Superior temporal gyrus (tissue), 1 donor: ENCODE data around the gene GMPR2.

Source experiments
- DNase-seq: peaks from one replicate; pipeline ENCODE4 v3.0.0-alpha.2; 2016; ENCODE audit errors: extremely low spot score

Gene GMPR2

DNA sequence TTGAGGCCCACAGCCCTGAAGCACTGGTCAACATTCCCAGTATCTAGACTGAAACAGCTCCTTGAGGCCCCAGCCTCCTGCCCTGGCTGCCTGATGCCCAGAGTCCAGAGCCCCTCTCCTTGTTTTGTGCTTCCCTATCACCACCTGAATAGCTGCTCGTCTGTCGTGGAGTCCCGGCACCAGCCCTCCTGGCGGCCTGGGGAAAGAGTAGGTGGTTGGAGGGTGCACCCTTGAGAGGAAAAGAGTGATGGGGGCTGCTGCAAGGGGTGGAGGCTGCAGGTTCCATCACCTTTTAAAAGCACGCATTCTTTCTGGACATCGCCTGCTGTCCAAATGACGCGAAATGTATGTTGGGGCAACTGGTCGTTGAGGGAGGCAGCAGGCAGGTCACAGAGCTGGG, 35.5 kb downstream of the GMPR2 start:
- DNase-seq, result no peak

DNA sequence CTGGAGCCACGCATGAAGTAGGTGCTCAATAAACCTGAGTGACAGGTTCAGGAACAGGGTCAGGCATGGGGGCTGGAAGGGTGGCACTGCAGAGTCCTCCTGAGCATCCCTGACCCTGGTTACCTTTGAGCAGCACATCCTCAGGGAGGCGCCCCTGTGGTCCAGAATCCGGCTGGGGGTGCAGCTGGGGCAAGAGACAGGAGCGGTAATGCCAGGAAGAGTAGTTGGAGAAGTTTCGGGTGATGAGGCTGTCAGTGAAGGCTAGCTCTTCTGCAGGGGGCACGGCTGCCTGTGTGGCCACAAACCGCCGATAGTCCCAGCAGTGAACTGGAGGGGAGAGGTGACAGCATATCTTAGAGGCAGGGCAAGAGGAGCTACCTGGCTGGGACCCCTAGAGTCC, 36.6 kb downstream of the GMPR2 start:
- DNase-seq, result no peak

DNA sequence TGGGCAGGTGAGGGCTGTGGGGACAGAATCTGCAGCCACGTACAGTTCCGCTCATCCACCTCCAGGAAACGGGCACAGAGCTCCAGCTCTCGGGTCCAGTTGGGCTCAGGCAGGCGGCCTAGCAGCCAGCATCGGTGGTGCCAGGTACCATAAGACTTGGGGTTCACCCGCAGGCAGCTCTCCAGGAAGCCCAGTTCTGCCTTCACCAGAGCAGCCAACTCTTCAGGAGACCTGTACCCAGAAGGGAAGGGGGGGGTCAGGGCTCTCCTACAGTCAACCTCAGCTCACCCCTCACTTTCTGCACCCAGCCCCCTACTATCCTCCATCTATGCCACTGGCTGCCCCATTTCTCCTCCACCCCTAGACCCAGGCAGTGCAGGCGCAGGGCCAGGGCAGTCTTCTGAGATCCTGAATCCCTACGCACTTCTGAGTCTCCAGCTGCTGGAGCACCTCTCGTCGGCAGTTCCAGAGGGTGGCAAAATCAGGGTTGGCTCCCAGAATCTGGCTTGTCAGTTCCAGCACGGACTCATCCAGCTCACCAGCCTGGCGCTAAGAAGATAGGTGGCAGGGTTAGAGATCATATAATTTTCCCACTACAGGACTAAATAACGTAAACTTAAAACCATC, 37.3 kb downstream of the GMPR2 start:
- DNase-seq, result no peak

DNA sequence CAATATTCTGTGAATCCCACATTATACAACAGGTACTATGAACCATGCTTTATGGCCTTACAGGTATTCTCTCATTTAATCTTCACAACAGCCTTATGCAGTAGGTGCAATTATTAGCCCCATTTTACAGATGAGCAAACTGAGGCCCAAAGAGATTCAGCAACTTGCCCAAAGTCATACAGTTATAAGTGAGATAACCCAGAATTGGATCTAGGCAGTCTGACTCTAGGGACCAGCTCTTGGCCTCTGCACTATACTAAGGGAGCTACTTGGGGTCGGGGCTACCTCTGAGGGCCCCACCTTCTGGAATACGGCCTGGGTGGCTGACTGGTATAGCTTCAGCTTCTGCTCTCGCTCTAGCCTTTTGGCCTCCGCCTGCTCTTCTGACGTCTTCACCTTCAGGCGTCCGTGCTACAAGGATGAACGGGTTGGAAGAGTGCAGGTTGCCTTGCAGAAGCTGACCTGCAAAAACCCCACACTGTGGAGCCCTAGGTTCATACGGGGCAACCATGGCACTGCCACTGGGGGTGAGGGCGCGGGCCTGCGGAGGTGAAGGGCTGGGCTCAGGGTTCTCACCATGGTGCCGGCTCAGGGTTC, 37.9 kb downstream of the GMPR2 start:
- no peak for DNase-seq

DNA sequence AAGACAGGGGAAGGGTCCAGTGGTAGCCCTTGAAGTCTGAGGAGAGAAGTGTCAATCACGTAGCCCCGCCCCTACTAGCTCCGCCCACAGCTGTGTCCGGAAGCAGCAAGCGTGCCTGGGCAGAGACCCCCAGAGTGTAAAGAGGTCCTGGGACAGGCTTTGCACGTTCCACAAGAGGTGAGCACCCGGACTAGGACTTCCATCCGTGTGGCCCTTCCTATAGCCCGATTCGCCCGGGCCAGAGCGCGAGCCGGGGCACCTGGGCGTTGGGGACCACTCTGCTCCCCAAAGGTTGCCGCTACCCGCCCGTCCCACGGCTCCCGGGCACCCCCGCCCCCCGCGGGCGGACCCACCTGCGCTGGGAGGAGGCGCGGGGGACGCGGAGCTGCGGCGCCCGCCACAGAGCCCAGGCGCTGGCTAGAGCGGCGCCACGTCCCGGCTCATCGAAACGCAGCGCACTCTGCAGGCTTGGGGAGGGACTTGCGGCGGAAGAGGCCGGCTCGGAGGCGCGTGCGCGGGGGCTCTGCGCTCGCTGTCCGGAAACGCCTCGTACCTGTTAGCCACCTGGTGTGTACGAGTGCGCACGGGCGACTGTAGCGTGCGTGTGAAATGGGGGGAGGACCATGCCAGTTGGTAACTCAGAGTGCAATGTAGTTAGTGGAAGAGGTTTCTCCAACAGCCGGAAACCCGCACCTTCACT, 38.6 kb downstream of the GMPR2 start, which contains the start of gene RABGGTA:
RABGGTA (minus strand) TSS at position 464 of the 700 bp plus-strand sequence. CDS start 482 bp downstream, outside the sequence.
- peak; percentile 88 for DNase-seq

DNA sequence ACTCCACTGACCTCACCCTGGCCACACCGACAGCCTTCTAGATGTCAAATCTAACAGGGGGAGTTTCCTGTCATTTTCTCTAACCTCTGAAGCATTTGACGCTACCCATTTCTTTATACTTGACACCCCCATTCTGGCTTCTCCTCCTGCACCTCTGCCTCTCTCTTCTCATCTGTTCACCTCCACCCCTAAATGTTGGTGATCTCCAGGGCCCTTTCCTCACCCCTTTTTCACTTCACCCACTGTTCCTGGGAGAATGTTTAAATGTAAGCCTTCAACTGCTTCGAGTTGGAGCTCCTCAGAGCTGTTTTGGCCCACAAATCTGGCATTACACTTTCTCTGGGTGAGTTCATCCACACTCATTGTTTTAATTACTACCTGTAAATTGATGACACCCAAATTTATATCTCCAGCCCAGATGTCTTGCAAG, 39.1 kb downstream of the GMPR2 start:
- DNase-seq, result no peak

- DNase-seq, result no peak
These were observed 39.7 kb downstream of the GMPR2 start for GRCh38 chr14:24272467-24272866.

DNA sequence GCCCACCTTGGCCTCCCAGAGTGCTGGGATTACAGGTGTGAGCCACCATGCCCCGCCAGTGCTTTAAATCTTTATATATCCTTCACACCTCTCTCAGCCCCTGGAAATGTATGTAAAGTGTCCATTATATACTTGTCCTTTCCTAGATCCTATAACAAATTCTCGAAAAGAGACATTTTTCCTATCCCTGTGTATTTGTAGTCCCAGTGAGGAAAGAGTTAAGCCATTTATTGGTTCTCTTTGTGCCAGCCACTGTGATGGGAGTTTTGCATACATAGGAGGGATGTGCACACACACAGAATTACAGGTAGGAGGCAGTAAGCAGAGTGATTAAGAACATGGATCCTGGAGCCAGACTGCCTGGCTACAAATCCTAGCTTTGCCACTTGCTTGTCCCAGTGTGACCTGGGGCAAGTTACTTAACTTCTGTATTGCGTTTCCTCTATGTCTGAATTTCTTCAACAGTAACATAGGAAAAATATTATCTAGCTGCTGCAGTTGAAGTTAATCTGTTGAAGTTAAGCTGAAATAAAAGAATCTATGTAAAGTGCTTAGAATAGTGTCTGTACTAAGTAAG, 40.8 kb downstream of the GMPR2 start:
- DNase-seq, result no peak

DNA sequence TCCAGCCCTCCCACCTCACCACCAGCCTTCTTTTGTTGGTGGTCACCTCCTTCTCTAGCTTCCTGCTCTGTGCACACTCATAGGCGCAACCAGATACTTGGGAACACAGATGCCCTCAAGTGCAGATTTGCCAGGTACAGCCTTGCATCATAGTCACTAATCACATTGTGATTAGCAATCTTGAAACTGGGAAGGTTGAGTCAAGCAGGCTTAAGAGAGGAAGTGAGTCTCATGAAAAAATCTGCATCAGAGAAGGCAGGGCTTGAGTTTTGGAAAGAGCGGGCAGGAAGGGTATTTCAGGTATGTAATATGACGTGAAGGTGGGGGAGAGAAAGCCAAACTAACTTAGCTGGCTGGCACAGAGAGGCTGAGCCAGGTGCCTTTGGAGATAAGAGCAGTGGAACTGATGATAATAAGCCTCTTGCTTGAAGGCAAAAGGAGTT, 41.4 kb downstream of the GMPR2 start:
- peak; percentile 27 for DNase-seq

- DNase-seq, result no peak
These were observed 44.3 kb downstream of the GMPR2 start for GRCh38 chr14:24277071-24277470.

DNA sequence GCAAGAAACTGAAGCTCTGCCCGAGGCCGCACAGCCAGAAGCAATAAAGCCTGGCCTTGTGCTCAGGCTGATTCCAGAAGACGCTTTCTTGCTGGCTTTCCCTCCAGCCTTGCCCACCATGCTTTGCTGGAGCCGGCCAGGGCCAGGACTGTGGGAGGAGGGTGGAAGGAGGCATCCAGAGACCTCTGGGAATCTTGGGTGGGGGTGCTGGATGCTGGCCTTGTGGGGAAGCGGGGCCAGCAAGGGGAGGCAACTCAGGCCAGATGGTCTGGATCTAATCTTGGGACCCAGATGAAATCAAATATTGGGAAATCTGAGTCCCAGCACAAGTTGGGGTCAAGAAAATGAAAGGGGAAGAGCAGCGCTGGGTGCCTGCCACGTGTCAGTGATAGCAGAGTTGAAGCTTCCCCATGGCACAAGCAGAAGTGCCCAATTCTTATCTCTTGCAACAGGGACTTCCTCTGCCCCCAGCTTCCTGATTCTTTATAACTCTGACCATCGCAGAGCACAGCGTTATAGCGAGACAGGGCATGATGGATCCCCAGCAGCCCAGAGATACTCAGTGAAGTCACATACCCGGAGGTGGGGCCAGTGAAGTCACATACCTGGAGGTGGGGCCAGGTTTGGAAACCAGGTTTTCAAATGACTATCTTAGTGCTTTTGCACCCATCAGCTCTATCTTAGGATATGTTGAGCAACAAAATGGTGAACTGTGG, 45.0 kb downstream of the GMPR2 start:
- DNase-seq, result no peak

DNA sequence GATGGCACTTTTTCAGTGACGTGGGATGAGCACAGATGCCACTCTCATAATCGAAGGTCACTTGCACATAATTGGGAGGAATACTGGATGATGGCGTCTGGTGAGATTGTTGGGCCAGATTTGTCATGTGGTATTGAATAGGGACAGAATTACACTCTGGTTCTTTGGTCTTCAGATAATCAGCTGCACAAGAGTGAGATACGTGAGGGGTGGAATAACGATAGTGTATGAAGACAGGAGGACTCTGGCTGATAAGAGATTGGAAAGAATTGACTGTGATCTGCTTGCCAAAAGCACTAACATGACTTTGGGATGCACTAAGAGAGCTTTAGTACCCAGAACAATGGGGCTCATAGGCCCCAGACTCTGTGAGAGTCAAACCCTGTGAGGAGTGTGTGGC, 45.7 kb downstream of the GMPR2 start:
- DNase-seq, result no peak

DNA sequence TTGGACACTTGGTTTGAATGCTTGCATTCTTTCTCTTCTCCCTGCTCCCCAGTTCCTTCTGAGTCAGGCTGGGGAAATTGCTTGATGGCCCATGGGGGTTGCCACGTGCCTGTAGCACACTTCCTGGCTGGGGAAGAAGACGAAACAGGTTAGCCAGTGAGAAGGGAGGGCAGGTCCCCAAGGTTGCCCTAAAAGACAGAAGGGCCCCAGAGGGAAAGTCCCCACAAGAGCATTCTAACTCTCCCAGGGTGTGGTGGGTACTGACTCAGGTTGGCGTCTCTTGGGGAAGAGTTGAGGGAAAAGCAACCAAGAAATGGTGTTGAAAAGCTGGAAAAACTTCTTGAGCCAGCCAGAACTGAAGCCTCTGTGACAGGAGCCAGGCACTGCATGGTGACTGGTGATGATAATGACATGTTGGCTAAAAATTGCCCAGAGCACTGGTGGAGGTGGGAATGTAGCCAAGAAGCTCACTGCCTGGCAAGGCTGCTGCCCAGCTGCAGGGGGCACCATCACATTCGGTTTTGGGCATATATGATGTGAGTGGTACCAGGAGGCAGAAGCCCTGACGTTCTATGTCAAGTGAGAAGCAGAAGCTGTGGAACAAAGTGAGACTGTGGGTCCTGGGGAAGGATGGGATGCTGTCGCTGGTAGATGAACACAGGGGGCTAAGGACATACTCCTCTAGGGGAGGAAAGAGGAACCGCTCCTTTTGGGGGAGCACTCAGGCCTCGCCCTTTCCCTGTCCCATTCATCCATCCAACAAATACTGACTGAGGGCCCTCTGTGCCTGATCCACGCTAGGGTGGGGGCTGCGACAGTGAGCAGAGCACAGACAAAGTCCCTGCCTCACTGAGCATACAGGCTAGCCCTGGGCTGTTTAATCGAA, 46.8 kb downstream of the GMPR2 start:
- peak; percentile 69 for DNase-seq

- no peak for DNase-seq
These were observed 48.2 kb downstream of the GMPR2 start for GRCh38 chr14:24280797-24281460.

- DNase-seq, result no peak
These were observed 48.9 kb downstream of the GMPR2 start for GRCh38 chr14:24281636-24282035.

GRCh38 chr14:24282736-24283135, 50.0 kb downstream of the GMPR2 start:
- no peak for DNase-seq

- DNase-seq, result no peak
These were observed 51.2 kb downstream of the GMPR2 start for GRCh38 chr14:24283796-24284460.

- no peak for DNase-seq
These were observed 51.8 kb downstream of the GMPR2 start for GRCh38 chr14:24284501-24285035.

- DNase-seq, result no peak
These were observed 52.6 kb downstream of the GMPR2 start for GRCh38 chr14:24285351-24285750.

- DNase-seq, result no peak
These were observed 54.3 kb downstream of the GMPR2 start for GRCh38 chr14:24286996-24287395.
